Stimulated activated CD4-positive, alpha-beta T cell treated with anti-CD3 and anti-CD28 coated beads, Interleukin-12 subunit alpha, Interleukin-12 subunit beta, amount 100 ng/mL, for 24 hours (primary cell): ENCODE measurements around the gene IQCE.

Experiments used
- DNase-seq, 2 experiments: peaks; one replicate each; pipeline ENCODE4 v3.0.0-alpha.2; 2020; ENCODE audit warnings: low read depth in 2 of 2

The IQCE gene

GRCh38 chr7:2633538-2634266, 74.9 kb downstream of the IQCE start:
- no peak for DNase-seq

DNA sequence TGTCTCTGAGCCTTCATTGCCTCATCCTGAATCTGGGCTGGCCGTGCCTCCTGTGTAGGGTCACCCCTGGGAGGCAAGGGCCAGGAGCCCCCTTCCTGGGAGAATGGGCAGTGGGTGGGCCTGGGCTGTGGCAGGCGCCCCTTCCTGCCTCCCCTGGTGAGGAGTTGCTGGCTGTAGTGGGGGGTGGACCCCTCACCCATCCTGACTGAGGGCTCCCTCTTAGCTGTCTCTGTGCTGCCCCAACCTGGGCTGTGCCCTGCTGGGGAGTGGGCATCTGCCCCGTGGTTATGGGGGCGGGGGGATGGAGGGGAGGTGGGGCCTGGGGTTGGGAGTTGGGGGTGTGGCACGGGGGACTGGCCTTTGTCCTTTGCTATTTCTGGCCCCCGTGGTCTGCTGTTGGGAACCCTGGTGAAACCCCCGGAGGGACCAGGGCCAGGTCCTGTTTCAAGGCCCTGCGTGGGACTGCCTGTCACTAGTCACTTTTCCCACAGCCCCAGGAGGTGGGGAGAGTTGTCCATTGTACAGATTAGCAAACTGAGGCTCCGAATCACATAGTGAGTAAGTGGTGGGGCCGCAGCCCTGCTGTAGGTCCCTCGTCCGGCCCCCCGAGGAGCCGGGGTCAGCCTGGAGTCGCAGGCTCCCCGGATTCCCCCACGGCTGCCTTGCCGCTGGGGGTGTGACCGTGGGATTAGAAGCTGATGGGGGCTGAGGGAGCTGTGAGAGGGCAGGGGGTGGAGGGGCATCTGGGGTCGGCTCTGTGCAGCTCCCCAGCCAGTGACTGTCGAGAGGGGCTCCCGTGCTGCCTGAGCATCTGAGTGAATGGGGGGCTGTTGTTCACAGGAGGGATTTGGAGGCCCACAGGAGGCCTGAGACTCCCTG, 75.7 kb downstream of the IQCE start:
- DNase-seq: no peak

DNA sequence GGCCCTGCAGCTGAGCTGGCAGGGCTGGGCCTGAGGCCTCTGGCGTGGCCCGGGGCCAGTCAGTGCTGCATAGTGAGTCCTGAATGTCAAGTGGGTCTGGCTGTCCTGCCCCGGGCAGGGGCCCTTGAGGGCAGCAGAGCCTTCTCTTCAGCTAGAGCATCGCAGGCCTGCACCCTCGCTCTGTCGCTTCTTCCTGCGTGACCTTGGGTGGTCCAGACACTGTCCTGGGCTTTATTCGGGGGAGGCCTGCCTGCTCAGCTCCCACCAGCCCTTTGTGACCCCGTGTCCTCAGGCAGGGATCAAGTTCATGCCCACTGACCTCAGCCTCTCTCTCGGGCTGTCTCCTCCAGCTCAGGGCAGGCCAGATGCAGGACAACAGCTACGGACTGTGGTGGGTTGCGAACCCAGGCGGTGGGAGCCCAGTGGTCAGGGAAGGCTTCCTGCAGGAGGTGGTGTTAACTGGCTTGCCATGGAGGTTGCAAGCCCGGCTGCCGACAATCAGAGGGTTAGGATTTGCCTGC, 76.4 kb downstream of the IQCE start:
- DNase-seq: no peak

DNA sequence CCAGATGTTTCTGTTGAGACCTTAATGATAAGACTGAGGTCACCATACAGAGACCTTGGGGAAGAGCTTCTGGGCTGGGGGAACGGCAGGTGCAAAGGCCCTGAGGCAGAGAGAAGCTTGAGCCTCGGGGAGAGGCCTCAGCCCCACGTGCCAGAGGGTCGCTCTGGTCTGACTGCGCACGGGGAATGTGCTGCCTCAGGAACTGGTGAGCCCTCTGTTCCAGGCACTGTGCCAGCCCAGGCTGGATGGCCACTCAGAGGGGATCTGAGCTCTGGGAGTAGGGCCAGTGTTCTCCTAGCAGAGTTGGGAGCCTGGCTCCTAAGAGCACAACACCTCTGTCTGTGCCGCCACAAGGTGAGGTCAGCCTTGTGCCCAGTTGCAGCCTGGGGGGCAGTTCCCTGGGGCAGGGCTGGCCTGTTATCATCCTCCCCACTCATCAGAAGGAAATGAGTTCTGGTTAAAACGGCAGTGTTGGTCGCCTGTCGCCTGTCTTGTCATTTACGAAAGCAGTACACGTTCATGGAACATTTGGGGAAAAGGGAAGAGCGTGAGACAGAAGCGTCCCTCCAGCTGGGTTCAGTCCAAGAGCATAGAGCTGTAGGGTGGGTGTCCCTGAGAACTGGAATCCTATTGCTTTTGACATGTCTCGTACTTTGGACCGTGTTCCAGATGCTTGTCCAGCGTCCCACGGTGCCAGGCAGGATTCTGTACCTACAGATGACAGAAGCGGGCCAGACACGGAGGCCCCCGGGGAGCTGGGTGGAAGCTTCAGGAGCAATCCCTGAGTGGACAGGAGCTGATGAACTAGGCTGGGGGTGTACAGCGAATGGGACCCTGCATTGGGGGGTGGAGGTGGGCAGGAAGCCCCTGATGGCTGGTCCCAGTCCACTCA, 77.3 kb downstream of the IQCE start:
- DNase-seq: no peak

- no peak for DNase-seq
Measured at GRCh38 chr7:2637066-2637471, 78.3 kb downstream of the IQCE start.

- DNase-seq: no peak
Measured at GRCh38 chr7:2637505-2638223, 78.9 kb downstream of the IQCE start.

- no peak for DNase-seq
Measured at GRCh38 chr7:2638224-2638991, 79.6 kb downstream of the IQCE start.

DNA sequence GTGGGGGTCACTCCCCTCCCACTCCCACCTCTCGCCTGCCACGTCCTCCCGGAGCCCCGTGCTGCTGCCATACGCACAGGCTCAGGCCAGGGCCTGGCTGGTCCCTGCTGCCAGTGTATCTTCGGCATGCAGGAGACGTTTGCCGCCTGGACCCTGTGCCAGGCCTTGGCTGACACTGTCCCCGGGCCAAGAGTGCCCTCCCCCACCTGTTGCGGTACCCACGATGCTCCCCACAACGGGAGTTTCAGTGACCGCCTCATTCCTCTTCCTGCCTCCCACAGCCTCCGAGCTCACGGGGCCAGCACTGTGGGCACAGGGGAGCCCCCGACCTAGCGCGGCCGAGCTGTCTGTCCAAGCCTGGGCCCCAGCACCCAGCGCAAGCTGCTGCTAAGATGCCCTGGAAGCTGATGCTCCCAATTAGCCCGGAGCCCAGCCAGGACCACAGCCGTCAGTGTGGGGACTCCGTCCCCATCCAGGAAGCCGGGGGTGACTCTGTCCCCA, 80.5 kb downstream of the IQCE start:
- DNase-seq: no peak

DNA sequence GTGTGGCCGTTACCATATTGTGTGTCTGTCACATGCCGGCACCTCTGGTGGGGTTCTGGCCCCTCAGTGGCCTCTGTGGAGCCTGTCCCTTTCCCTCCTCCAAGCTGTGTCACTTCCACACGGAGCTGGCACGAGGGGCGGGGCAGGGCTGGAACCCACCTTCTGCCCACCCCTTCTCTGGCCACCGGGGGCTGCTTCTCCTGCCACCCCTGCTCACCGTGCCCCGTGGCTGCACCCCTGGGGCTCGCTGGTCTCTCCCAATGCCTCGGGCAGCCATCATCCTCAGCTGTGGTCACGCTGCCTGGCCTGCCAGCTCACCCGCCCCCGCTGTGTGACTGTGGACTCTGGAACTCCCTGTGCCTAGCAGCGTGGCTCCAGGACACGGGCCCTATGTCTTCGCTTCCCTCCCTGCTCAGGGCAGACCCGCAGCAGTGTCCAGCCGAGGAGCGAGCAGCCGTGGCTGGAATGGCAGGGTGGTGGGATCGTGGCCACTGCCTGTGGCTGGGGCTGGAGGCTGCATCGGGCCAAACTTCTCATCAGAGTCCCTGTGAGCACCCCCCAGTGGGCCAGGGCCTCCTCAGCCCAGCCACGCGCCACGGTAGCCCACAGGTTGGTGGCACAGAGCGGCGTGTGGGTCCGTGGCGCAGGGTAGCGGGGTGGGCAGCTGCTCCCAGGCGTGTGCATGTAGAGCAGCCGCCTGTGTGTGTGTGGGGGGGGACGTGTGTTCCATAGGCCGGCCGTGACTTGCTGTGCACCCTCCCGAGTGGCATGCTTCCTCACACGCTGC, 81.1 kb downstream of the IQCE start:
- DNase-seq: no peak

DNA sequence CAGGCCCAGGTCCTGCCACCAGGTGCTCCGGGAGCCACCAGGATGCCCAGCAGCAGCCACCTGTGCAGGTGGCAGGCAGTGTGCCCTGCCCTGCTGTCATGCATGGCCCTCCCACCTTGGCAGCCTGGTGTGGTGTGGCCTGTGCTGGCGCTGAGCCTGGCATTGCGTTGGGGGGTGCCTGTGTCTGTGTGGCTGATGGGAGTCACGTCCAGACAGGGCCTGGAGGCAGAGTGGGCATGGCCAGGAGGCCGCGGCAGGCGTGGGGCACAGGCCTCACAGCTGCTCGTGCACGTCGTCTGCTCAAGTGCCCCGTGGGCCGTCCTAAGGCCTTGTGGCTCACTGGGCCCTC, 81.7 kb downstream of the IQCE start:
- DNase-seq: no peak

DNA sequence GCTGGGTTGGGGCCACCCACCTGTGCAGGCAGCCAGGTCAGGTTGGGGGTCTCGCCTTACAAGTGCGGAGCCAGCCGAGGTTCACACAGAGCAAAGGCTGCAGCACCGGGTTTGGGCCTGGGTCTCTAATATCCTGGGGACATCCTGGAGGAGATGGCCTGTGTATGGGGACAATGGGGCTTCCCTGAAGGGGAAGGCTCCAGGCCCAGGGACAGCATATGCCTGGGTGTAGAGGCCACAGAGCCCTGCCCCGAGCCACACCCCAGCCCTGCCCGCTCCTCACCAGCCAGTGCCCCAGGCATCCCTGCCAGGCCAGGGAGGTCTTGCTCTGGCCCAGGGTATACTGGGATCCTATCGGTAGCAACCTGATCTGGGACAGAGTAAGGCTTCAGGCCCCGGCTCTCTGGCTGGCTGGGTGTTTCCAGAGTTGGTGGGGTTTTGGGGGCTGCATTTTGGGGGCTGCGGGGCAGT, 82.1 kb downstream of the IQCE start:
- DNase-seq: no peak

GRCh38 chr7:2641406-2642393, 82.9 kb downstream of the IQCE start:
- no peak for DNase-seq

DNA sequence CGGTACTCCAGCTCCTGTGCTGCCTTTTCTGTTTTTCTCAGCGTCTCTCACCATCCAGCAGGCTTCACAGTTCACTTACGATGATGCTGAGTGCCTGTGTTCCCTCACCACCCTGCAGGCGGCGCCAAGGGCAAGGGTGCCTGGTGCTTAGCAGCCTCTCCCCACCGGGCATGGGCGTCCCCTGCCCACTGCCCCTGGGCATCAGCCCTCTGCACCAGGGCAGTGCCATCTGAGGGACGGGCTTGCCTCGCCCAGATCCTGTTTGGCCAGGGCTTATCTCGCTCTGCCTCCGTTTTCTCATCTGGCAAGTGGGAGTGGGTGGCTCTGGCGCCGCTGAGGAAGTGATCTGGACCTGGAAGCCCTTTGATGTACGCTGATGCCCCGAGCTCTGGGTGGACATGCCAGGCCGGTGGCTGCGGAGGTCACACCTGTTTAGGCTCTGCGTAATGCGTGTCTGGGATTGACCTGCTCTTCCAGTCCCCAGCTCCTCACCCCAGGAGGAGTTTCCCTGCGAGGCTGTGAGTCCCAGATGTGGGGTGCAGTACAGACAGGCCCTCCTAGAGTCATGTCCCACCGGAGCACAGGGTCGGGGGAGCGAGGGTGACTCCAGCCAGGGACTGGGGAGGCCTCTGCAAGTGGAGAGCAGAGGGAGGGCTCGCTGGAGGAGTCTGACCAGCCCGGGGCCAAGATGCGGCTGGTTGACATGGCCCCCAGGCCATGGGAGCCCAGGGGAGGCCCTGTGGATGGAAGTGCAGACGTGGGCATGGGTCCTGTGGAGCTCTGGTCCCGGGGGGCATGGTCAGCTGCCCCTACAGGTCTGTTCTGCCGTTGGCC, 84.8 kb downstream of the IQCE start:
- no peak for DNase-seq

GRCh38 chr7:2644220-2644561, 85.4 kb downstream of the IQCE start:
- DNase-seq: no peak

DNA sequence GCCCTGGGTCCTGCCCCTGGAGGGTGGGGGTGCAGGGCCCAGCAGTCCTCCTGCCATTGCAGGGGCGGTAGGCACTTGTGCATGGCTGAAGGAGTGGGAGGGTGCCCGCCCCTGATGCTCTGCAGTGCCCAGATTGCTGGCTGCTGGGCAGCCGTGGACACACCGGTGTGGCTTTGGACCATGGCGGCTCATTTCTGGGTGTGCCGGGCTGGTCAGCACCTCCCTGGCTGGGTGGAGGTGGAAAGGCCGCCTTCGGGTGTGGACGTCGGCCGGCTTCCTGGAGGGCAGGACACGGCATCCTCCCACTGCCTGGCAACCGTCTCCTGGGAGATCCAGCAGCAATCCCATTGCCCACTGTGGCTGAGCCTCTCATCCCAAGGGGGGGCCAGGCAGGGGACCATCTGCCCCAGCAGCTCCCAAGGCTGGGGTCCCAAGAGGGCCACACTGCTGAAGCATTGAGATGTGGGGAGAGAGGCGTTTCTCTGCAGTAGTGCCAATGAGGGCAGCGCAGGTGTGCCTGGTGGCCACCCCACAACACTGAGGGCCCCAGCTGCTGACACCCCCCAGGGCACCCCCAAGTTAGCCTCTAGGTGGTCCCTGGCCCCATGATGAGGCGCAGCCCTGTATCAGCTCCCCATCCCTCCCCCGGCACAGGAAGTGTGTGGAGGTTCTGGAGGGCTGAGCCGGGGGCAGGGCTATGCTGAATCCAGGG, 85.9 kb downstream of the IQCE start:
- no peak for DNase-seq

GRCh38 chr7:2645274-2645868, 86.6 kb downstream of the IQCE start:
- DNase-seq: no peak
